SK-N-SH (cell line): ENCODE measurements around the gene MYOM1. TPM values are rescaled to one million over a fixed set of nuclear protein-coding genes. Genes with fewer than 3 reads are reported as not detected.
A peak's percentile ranks its signal among the peaks of the same experiment; 100 is the strongest.

Experiments
- CTCF ChIA-PET: fragments of 300-600, 350-600 bp; formaldehyde crosslinking; extraction: SDS; loops from one replicate; lab custom pipeline; 2021; lab: Yijun Ruan, JAX
- POLR2A ChIA-PET: fragments of 350-600 bp; sonication (Branson Sonifier 250); formaldehyde crosslinking; extraction: SDS; loops from one replicate; lab custom pipeline; 2020; ENCODE audit warnings: antibody characterized with exemption, inconsistent platforms; lab: Yijun Ruan, JAX
- DNase-seq: peaks from one replicate; pipeline ENCODE4 v3.0.0; 2012
- H2AFZ ChIP-seq: fragments of 200-600 bp; sonication (generic); 2 replicates; pipeline ENCODE4 v1.8.1; 2016; ENCODE audit warnings: antibody characterized with exemption, mild to moderate bottlenecking, low read depth
- H3F3A ChIP-seq: fragments of 200-600 bp; sonication (generic); replicated peaks from 2 replicates; pipeline ENCODE3; 2016; ENCODE audit warnings: antibody characterized with exemption, mild to moderate bottlenecking; ENCODE audit not compliant: insufficient read depth
- H3K27ac ChIP-seq, 2 experiments: fragments of 200-500 bp in 1 of 2; fragments of 200-600 bp in 1 of 2; sonication (Bioruptor generic) in 1 of 2; sonication (generic), shearing (Covaris generic) in 1 of 2; 2 replicates each; pipeline versions ENCODE4 v1.5.1 to v1.6.1; 2014 to 2016; ENCODE audit warnings: low read depth in 2 of 2, inconsistent platforms in 1 of 2, low read length in 1 of 2, mild to moderate bottlenecking in 1 of 2, mixed read lengths in 1 of 2
- H3K27me3 ChIP-seq: fragments of 200-600 bp; sonication (generic), shearing (Covaris generic); 2 replicates; pipeline ENCODE4 v1.6.1; 2016; ENCODE audit warnings: mixed run types; ENCODE audit not compliant: insufficient read depth
- H3K36me3 ChIP-seq, 2 experiments: fragments of 200-500 bp in 1 of 2; fragments of 200-600 bp in 1 of 2; sonication (Bioruptor generic) in 1 of 2; sonication (generic) in 1 of 2; replicated peaks in 1 of 2; 2 replicates each; pipeline versions ENCODE3 to v1.5.1; 2014 to 2016; ENCODE audit warnings: low read length in 1 of 2, mild to moderate bottlenecking in 1 of 2; ENCODE audit not compliant: insufficient read depth in 2 of 2, control insufficient read depth in 1 of 2
- H3K4me1 ChIP-seq, 2 experiments: fragments of 200-500 bp in 1 of 2; fragments of 200-600 bp in 1 of 2; sonication (Bioruptor generic) in 1 of 2; sonication (generic), shearing (Covaris generic) in 1 of 2; 2 replicates each; pipeline versions ENCODE4 v1.5.1 to v1.6.1; 2014 to 2016; ENCODE audit warnings: low read depth in 1 of 2, low read length in 1 of 2, mixed run types in 1 of 2; ENCODE audit not compliant: insufficient read depth in 2 of 2, control insufficient read depth in 1 of 2
- H3K4me2 ChIP-seq: fragments of 200-600 bp; sonication (generic), shearing (Covaris generic); 2 replicates; pipeline ENCODE4 v1.6.1; 2017; ENCODE audit warnings: mixed run types
- H3K4me3 ChIP-seq, 2 experiments: fragments of 200-500 bp in 1 of 2; fragments of 200-600 bp in 1 of 2; sonication (Bioruptor generic) in 1 of 2; sonication (generic), shearing (Covaris generic) in 1 of 2; 2 replicates each; pipeline versions ENCODE4 v1.5.1 to v1.8.1; 2014 to 2016; ENCODE audit warnings: low read depth in 2 of 2, inconsistent platforms in 1 of 2, low read length in 1 of 2, mild to moderate bottlenecking in 1 of 2, mixed read lengths in 1 of 2, moderate library complexity in 1 of 2
- H3K79me2 ChIP-seq: fragments of 200-600 bp; sonication (generic); 2 replicates; pipeline ENCODE4 v1.8.1; 2017; ENCODE audit warnings: mild to moderate bottlenecking; ENCODE audit not compliant: insufficient read depth
- H3K9ac ChIP-seq: fragments of 200-600 bp; sonication (generic); 2 replicates; pipeline ENCODE4 v1.6.1; 2017; ENCODE audit warnings: mixed run types
- H3K9me2 ChIP-seq: fragments of 200-600 bp; sonication (generic); 2 replicates; pipeline ENCODE4 v1.6.1; 2017; ENCODE audit warnings: mixed run types
- H3K9me3 ChIP-seq: fragments of 200-600 bp; sonication (generic); 2 replicates; pipeline ENCODE4 v1.6.1; 2017; ENCODE audit warnings: mixed run types, mild to moderate bottlenecking, moderate library complexity
- H4K20me1 ChIP-seq: fragments of 200-600 bp; sonication (generic); 2 replicates; pipeline ENCODE4 v1.6.1; 2017; ENCODE audit warnings: mild to moderate bottlenecking, mixed run types; ENCODE audit not compliant: insufficient read depth
- CHD2 ChIP-seq: fragments of 150-350 bp; IDR thresholded peaks from 2 replicates; pipeline ENCODE4 v1.6.1; 2018; ENCODE audit warnings: low read length; ENCODE audit not compliant: partially characterized antibody
- CTCF ChIP-seq: fragments of 200-600 bp; sonication (generic); IDR thresholded peaks from 2 replicates; pipeline ENCODE4 v1.6.1; 2017; ENCODE audit warnings: antibody characterized with exemption, mild to moderate bottlenecking, moderate library complexity
- EP300 ChIP-seq, 2 experiments: IDR thresholded peaks; 2 replicates each; pipeline versions ENCODE4 v1.4.0 to v1.6.1; 2012; ENCODE audit warnings: borderline replicate concordance in 1 of 2, low read depth in 1 of 2, low read length in 1 of 2
- FOXJ3 ChIP-seq: sonication (generic); formaldehyde crosslinking; IDR thresholded peaks from 2 replicates; pipeline ENCODE4 v1.5.1; 2020; ENCODE audit warnings: mild to moderate bottlenecking, missing genetic modification reagents
- GABPA ChIP-seq: IDR thresholded peaks from 2 replicates; pipeline ENCODE4 v1.4.0; 2012; ENCODE audit warnings: low read depth, mild to moderate bottlenecking
- GATA2 ChIP-seq: sonication (generic); formaldehyde crosslinking; IDR thresholded peaks from 2 replicates; pipeline ENCODE4 v1.5.0; 2020; ENCODE audit warnings: mild to moderate bottlenecking, missing genetic modification reagents
- JUND ChIP-seq: IDR thresholded peaks from 2 replicates; pipeline ENCODE4 v1.4.0; 2012
- POLR2AphosphoS5 ChIP-seq: IDR thresholded peaks from 2 replicates; pipeline ENCODE4 v1.6.1; 2012; ENCODE audit warnings: low read depth, low read length
- RCOR1 ChIP-seq: fragments of 150-350 bp; IDR thresholded peaks from 2 replicates; pipeline ENCODE4 v1.6.1; 2017; ENCODE audit warnings: antibody characterized with exemption, low read length
- RXRA ChIP-seq: IDR thresholded peaks from 2 replicates; pipeline ENCODE4 v1.4.0; 2012; ENCODE audit warnings: low read depth, mild to moderate bottlenecking, borderline replicate concordance
- TAF1 ChIP-seq: IDR thresholded peaks from 2 replicates; pipeline ENCODE4 v1.6.1; 2012; ENCODE audit warnings: low read depth, mild to moderate bottlenecking, low read length, moderate library complexity, borderline replicate concordance
- USF1 ChIP-seq: IDR thresholded peaks from 2 replicates; pipeline ENCODE4 v1.4.0; 2012; ENCODE audit warnings: low read depth, borderline replicate concordance
- USF2 ChIP-seq: fragments of 150-350 bp; IDR thresholded peaks from 2 replicates; pipeline ENCODE4 v1.6.1; 2017; ENCODE audit warnings: antibody characterized with exemption, low read length, low read depth, borderline replicate concordance
- YY1 ChIP-seq: IDR thresholded peaks from 2 replicates; pipeline ENCODE4 v1.4.0; 2012; ENCODE audit warnings: low read depth, mild to moderate bottlenecking
- WGBS: methylation state at CpG from one replicate; pipeline ENCODE4 v1.1.6; 2017; ENCODE audit warnings: low lambda C conversion rate; 5-methylcytosine and 5-hydroxymethylcytosine counted together
- polyA plus RNA-seq, 3 experiments: library from polyadenylated mRNA; depleted of rRNA; stranded (reverse); fragments of >200 nt; gene quantifications; 2 replicates each; pipeline ENCODE4 v1.2.3, GENCODE V29; 2012
- TF ChIP-seq, protein P1 (sequence below): IDR thresholded peaks from 2 replicates; pipeline ENCODE4 v1.4.0; 2012; ENCODE audit warnings: low read depth, borderline replicate concordance

The MYOM1 gene
- polyA plus RNA-seq, 1 of the 3 experiments (the other 2 are of a cell fraction), result 0.07 TPM

- H3K9ac ChIP-seq, result no peak overlapping the region
- no peaks in the 10 kb centered on the region for H3K79me2 ChIP-seq
- H3K27me3 ChIP-seq, result no peaks in the 10 kb centered on the region
- H3K4me3 ChIP-seq, result no peak overlapping the region
- no peaks in the 10 kb centered on the region for H3K36me3 ChIP-seq
- WGBS, result 41% methylated on average over 2 of the region's 2 CpGs
- ChIA-PET POLR2A (no interaction called here), CTCF (interaction anchor here (1.6 to 3.5 kb wide), 3 partner anchors 16 to 116 kb away, joined by 7 to 21 read pairs (median 7); no protein-coding TSS in a partner anchor)
- H3K9me3 ChIP-seq, result no peaks in the 10 kb centered on the region
- peaks cover 0 to 2% of the 10 kb centered on the region in 2 experiments; a peak in 2 of 4 replicates for H3K4me1 ChIP-seq
- no peak overlapping the region for H3K4me2 ChIP-seq
- no peak overlapping the region for H2AFZ ChIP-seq
- no peak overlapping the region for H3K27ac ChIP-seq
- H4K20me1 ChIP-seq, result no peaks in the 10 kb centered on the region
- DNase-seq, result no peak
- H3F3A ChIP-seq, result no peaks in the 10 kb centered on the region
- TF ChIP-seq CHD2 (no peak), RCOR1 (no peak), JUND (no peak), USF2 (no peak)
- no peaks in the 10 kb centered on the region for H3K9me2 ChIP-seq
Measured at GRCh38 chr18:3130344-3130743, 89.4 kb downstream of the MYOM1 start.

DNA sequence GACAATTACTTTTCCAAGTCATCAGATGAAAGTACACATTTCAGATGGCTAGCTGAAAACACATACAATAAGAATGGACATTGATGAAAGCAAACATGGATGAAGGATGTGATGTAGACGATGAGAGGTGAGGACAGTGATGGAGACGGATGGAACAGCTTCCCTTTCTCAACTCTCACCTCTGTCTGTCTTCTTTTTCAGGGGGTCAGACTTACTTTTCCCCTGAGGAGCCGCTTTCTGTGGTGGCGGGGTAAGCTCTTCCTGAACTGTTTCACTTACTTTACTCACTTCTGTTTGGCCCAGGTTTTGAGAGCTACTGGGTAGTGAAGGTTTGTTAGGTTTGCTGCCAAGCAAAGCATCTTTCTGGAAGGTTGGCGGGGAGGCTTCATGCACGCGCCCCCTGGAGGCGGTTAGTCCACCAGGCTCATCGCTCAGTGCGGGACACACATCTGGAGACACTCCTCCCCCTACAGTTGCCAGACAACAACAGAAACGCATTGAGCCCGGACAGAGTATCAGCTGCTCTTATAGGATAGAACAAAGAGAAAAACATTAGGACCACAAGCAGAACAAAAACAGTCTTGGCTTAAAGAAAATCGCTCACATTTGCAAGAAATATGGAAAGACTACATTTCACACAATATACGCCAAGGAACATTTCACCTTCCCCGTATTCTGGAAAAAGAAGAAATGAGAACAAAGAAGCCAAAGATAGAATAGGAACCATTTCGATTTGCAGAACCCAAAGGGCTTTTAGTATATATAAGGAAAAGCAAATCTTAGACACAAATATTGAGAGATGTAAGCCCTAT, 90.5 kb downstream of the MYOM1 start:
- H3K9me2 ChIP-seq, result no peaks in the 10 kb centered on the region
- H3F3A ChIP-seq, result no peaks in the 10 kb centered on the region
- POLR2A ChIA-PET, result no interaction called here
- WGBS, result 37% methylated on average over 14 of the region's 16 CpGs
- no peaks in the 10 kb centered on the region for H4K20me1 ChIP-seq
- CTCF ChIA-PET, result interaction anchor here (0.6 to 3.5 kb wide), 42 partner anchors 9 to 485 kb away, joined by 3 to 21 read pairs (median 4); no protein-coding TSS in a partner anchor
- peak; percentile 84 for DNase-seq
- no peaks in the 10 kb centered on the region for H3K36me3 ChIP-seq
- H3K4me2 ChIP-seq, result no peak overlapping the region
- H3K79me2 ChIP-seq, result no peaks in the 10 kb centered on the region
- peaks cover 0 to 2% of the 10 kb centered on the region in 2 experiments; a peak in 2 of 4 replicates for H3K4me1 ChIP-seq
- no peaks in the 10 kb centered on the region for H3K9me3 ChIP-seq
- H2AFZ ChIP-seq, result no peak overlapping the region
- H3K27ac ChIP-seq, result no peak overlapping the region
- H3K27me3 ChIP-seq, result no peaks in the 10 kb centered on the region
- no peak overlapping the region for H3K9ac ChIP-seq
- H3K4me3 ChIP-seq, result no peak overlapping the region; a peak in 1 of 4 replicates
- TF ChIP-seq POLR2AphosphoS5 (no peak), EP300 (IDR thresholded peaks at IDR 0.05; ENCODE audit: borderline replicate concordance in 1 of 2, low read depth in 1 of 2, low read length in 1 of 2) (no peak), GATA2 (no peak), FOXJ3 (CRISPR knock-in tag) (no peak), RXRA (no peak), TAF1 (no peak), YY1 (no peak), USF1 (no peak), GABPA (no peak), USF2 (no peak), CTCF (peak; percentile 87)
- TF ChIP-seq, protein P1, sequence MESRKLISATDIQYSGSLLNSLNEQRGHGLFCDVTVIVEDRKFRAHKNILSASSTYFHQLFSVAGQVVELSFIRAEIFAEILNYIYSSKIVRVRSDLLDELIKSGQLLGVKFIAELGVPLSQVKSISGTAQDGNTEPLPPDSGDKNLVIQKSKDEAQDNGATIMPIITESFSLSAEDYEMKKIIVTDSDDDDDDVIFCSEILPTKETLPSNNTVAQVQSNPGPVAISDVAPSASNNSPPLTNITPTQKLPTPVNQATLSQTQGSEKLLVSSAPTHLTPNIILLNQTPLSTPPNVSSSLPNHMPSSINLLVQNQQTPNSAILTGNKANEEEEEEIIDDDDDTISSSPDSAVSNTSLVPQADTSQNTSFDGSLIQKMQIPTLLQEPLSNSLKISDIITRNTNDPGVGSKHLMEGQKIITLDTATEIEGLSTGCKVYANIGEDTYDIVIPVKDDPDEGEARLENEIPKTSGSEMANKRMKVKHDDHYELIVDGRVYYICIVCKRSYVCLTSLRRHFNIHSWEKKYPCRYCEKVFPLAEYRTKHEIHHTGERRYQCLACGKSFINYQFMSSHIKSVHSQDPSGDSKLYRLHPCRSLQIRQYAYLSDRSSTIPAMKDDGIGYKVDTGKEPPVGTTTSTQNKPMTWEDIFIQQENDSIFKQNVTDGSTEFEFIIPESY, result no peak
